ENCODE results near the gene CAPN14. TPM values are rescaled to one million over a fixed set of nuclear protein-coding genes. Genes with fewer than 3 reads are reported as not detected.

The CAPN14 gene
- total RNA-seq, 1 experiment from 2014 or later: 0.42 TPM

GRCh38 chr2:31137211-31138036, 79.9 kb downstream of the CAPN14 start:
- peak; percentile 7 for DNase-seq (ENCODE audit: low read depth, low spot score)
- in situ Hi-C loops (cut with HindIII; ENCODE audit: low pct_unique_long_range_greater_than_20kb, low sequenced_read_pairs): no loop called here

- in situ Hi-C loops (cut with HindIII; ENCODE audit: low pct_unique_long_range_greater_than_20kb, low sequenced_read_pairs): no loop called here
- DNase-seq (ENCODE audit: low read depth, low spot score): no peak
These were observed 80.6 kb downstream of the CAPN14 start for GRCh38 chr2:31136732-31137131.

GRCh38 chr2:31136000-31136399, 81.3 kb downstream of the CAPN14 start:
- in situ Hi-C loops (cut with HindIII; ENCODE audit: low pct_unique_long_range_greater_than_20kb, low sequenced_read_pairs): no loop called here
- DNase-seq (ENCODE audit: low read depth, low spot score): no peak

GRCh38 chr2:31134480-31134879, 82.8 kb downstream of the CAPN14 start:
- no peak for DNase-seq (ENCODE audit: low read depth, low spot score)
- in situ Hi-C loops (cut with HindIII; ENCODE audit: low pct_unique_long_range_greater_than_20kb, low sequenced_read_pairs): no loop called here

DNA sequence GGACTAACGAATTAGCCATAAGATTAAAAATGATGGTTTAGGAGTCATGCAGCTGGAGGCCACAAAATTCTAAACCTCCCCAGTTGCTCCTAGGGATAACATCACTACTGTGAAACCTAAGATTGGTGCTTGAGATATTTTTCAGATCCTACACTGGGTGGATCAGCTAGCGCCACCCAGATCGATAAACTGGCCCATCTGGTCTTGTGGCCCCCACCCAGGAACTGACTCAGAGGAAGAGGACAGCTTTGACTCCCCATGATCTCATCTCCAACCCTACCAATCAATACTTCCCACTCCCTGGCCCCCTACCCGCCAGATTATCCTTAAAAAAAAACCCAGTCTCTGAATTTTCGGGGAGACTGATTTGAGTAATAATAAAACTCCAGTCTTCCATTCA, 84.5 kb downstream of the CAPN14 start:
- in situ Hi-C loops (cut with HindIII; ENCODE audit: low pct_unique_long_range_greater_than_20kb, low sequenced_read_pairs): no loop called here
- no peak for DNase-seq (ENCODE audit: low read depth, low spot score)

GRCh38 chr2:31131871-31132270, 85.4 kb downstream of the CAPN14 start:
- no peak for DNase-seq (ENCODE audit: low read depth, low spot score)
- in situ Hi-C loops (cut with HindIII; ENCODE audit: low pct_unique_long_range_greater_than_20kb, low sequenced_read_pairs): no loop called here

- in situ Hi-C loops (cut with HindIII; ENCODE audit: low pct_unique_long_range_greater_than_20kb, low sequenced_read_pairs): no loop called here
- DNase-seq (ENCODE audit: low read depth, low spot score): no peak
These were observed 87.7 kb downstream of the CAPN14 start for GRCh38 chr2:31129375-31130171.

DNA sequence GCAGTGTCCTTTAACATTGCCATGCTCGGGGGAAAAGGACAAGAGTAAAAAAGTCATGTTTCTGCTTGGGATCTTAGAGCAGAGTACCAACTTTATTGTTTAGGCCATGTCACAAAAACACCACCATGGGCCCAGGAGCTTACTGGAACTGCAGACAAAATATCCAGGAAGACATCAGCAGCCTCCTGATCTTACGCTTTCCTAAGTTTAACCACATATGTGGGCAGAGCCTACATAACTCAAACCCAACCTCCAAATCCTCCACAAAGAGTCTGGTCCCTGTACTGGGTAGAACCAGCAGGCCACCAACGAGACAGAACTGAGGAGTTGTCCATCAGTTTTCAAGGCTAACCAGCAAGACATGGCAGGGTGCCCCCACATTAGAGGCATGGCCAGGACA, 89.4 kb downstream of the CAPN14 start:
- DNase-seq (ENCODE audit: low read depth, low spot score): no peak
- in situ Hi-C loops (cut with HindIII; ENCODE audit: low pct_unique_long_range_greater_than_20kb, low sequenced_read_pairs): no loop called here

DNA sequence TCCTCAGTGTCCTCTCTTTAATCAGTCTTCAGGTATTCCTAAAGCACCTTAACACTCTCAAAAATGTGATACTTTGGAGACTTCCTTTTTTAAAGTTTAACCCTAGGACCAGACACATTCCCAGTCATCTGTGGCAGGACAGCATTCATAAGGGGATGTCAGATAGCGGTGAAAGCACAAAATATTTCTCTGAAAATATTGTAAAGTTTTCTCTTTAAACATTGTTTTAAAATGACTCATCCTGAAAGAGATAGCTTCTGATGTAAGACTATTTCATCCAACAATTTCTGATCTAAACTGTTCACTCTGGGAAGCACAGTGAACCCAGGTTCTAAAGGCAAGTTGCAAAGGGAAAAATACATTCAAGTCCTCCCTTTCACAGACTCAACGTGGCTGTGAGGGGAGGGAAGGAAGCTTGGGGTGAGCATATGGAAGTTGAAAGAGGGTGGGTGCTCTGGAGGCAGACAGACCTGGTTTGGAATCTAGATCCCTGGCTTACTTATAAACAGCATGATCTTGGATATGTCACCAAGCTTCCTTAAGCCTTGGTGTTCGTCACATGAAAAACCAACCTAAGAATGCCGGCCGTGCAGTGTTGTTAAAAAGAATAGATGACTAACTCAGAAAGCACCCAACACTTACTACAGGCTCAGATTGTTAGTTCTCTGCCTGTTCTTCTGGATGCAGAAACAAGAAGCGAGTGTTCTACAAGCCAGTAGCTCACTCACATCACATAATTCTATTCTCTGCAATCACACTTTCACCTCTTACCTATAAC, 91.2 kb downstream of the CAPN14 start:
- in situ Hi-C loops (cut with HindIII; ENCODE audit: low pct_unique_long_range_greater_than_20kb, low sequenced_read_pairs): no loop called here

DNA sequence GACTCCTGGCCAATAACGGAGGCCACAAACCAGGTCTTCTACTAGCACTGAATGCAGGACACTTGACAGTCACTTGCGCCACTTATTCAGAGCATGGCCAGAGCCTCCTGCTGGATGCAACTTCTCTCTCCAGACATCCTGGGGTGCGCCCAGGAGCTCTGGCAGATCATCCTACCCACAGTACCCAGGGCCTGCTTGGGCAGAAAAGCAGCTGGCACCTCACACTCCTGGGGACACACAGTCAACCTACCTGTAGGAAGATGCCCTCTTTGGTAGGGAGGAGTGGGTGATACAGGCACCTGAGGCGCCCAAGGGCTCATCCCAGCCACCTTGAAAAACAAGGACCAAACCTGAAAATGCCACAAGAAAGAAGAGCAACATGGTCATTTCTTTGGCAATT, 92.4 kb downstream of the CAPN14 start:
- no peak for DNase-seq (ENCODE audit: low read depth, low spot score)
- in situ Hi-C loops (cut with HindIII; ENCODE audit: low pct_unique_long_range_greater_than_20kb, low sequenced_read_pairs): no loop called here

More for the DNA sequence above, 91.2 kb downstream of the CAPN14 start:
- no peak for DNase-seq (ENCODE audit: low read depth, low spot score)

Small RNA genes within 50 kb of the gene (small RNA-seq; reads per million reads assigned to genes)
- 0 reads per million in 2 experiments for gene RNA5SP90

Other genes with a start within 250 kb of the CAPN14 start
- 4.8 and 5.9 TPM in 2 replicates for gene GALNT14, start 79.1 kb downstream of the CAPN14 start, total RNA-seq (2014; rRNA removed; shearing (Covaris generic))
- gene EHD3, start 16.6 kb upstream of the CAPN14 start, total RNA-seq (2014; rRNA removed; shearing (Covaris generic)): 2.4 and 3.1 TPM in 2 replicates
- 0.05 TPM in 1 of 2 replicates, not detected in the other for gene XDH, start 197.2 kb upstream of the CAPN14 start, total RNA-seq (2014; rRNA removed; shearing (Covaris generic))